Bronchial epithelial cell (primary cell): ENCODE measurements around the gene NKX6-1. TPM values are rescaled to one million over a fixed set of nuclear protein-coding genes. Genes with fewer than 3 reads are reported as not detected.

Experiments used
- DNase-seq: peaks from one replicate; pipeline ENCODE4 v3.0.0-alpha.2; 2010; ENCODE audit warnings: low read depth
- FAIRE-seq: peaks from 2 replicates; lab custom pipeline; 2011; peaks lifted over from hg19 to GRCh38; lab: Jason Lieb, UNC
- H3K27me3 ChIP-seq: 2 replicates; pipeline ENCODE4 v1.5.1; 2011; ENCODE audit warnings: low read length; ENCODE audit not compliant: control insufficient read depth, insufficient read depth
- H3K36me3 ChIP-seq: 2 replicates; pipeline ENCODE4 v1.5.1; 2011; ENCODE audit warnings: low read length; ENCODE audit not compliant: control insufficient read depth, insufficient read depth
- H3K4me3 ChIP-seq: 2 replicates; pipeline ENCODE4 v1.5.1; 2011; ENCODE audit warnings: mild to moderate bottlenecking, low read depth, low read length, control low read depth
- total RNA-seq: library from RNA; depleted of rRNA; stranded (reverse); fragments of >200 nt; gene quantifications from 2 replicates; pipeline ENCODE4 v1.2.1, GENCODE V29; 2014
- TF ChIP-seq, protein P1 (sequence below): IDR thresholded peaks from 2 replicates; pipeline ENCODE4 v1.5.1; 2011; ENCODE audit warnings: mild to moderate bottlenecking, moderate library complexity, low read length, control low read depth, inconsistent platforms; ENCODE audit not compliant: insufficient read depth, severe bottlenecking

NKX6-1 gene
- total RNA-seq, 1 donor from 2014 or later = not detected

GRCh38 chr4:84477738-84478137, 21.4 kb downstream of the NKX6-1 start:
- H3K4me3 ChIP-seq = no peak overlapping the region
- peaks cover 21% of the 10 kb centered on the region for H3K27me3 ChIP-seq
- no peaks in the 10 kb centered on the region for H3K36me3 ChIP-seq
- no peak for FAIRE-seq
- no peak for DNase-seq
- TF ChIP-seq, protein P1, sequence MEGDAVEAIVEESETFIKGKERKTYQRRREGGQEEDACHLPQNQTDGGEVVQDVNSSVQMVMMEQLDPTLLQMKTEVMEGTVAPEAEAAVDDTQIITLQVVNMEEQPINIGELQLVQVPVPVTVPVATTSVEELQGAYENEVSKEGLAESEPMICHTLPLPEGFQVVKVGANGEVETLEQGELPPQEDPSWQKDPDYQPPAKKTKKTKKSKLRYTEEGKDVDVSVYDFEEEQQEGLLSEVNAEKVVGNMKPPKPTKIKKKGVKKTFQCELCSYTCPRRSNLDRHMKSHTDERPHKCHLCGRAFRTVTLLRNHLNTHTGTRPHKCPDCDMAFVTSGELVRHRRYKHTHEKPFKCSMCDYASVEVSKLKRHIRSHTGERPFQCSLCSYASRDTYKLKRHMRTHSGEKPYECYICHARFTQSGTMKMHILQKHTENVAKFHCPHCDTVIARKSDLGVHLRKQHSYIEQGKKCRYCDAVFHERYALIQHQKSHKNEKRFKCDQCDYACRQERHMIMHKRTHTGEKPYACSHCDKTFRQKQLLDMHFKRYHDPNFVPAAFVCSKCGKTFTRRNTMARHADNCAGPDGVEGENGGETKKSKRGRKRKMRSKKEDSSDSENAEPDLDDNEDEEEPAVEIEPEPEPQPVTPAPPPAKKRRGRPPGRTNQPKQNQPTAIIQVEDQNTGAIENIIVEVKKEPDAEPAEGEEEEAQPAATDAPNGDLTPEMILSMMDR = no peak

GRCh38 chr4:84474107-84474506, 25.0 kb downstream of the NKX6-1 start:
- no peak overlapping the region for H3K4me3 ChIP-seq
- no peaks in the 10 kb centered on the region for H3K36me3 ChIP-seq
- DNase-seq = no peak
- peaks cover 2% of the 10 kb centered on the region for H3K27me3 ChIP-seq
- TF ChIP-seq, protein P1 = no peak
- no peak for FAIRE-seq

- TF ChIP-seq, protein P1 = no peak
- no peaks in the 10 kb centered on the region for H3K36me3 ChIP-seq
- no peak overlapping the region for H3K4me3 ChIP-seq
- FAIRE-seq (no peak), DNase-seq (no peak)
- H3K27me3 ChIP-seq = no peaks in the 10 kb centered on the region
These were observed 26.9 kb downstream of the NKX6-1 start for GRCh38 chr4:84472154-84472553.

DNA sequence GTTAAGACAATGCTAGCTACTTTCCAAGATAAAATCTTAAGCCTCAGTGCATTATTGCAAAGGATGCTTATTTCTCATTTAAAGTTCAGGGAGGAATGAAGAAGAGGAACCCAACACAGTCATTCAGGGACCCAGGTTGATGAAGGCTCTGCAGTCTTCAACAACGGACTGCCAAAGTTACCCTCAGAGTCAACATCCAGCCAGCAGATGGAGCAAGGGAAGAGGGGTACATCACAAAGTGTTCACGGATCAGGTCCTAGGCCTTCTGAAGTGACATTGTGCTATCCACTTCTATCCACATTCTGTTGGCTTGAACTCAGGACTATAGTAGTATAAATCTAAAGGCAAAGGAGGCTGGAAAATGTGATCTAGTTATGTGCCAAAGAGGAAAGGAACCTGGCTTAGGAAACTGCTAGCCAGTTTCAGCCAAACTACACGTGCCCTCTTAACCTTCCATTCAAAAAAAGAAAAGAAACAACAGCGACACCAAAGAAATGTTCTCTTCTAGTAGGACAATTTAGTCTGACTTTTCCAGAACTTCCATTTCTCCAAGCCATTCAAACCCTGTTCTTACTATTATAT, 28.8 kb downstream of the NKX6-1 start:
- DNase-seq = no peak
- Histone ChIP-seq H3K27me3 (no peaks in the 10 kb centered on the region), H3K36me3 (no peaks in the 10 kb centered on the region), H3K4me3 (no peak overlapping the region)
- no peak for FAIRE-seq
- TF ChIP-seq, protein P1 = no peak

DNA sequence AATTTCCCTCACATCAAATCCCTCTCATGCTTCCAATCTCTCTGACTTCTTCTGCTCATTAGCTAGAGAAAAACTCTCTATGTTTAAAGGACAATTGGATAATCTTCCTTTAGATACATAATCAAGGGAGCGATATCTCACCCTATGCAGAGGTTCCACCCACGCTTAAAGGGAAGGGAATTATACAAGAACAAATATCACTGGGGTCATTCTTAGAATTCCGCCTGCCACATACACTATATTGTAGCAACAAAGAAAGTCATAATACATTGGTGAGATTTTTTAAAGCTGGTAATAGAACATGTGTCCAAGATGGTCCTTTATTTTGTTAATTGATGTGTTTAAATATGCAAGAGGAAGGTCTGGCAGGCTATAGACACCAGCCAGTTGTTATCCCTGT, 31.5 kb downstream of the NKX6-1 start:
- H3K27me3 ChIP-seq = no peaks in the 10 kb centered on the region
- TF ChIP-seq, protein P1 = no peak
- FAIRE-seq (no peak), DNase-seq (no peak)
- H3K36me3 ChIP-seq = no peaks in the 10 kb centered on the region
- H3K4me3 ChIP-seq = no peak overlapping the region

- no peak for FAIRE-seq
- H3K27me3 ChIP-seq = no peaks in the 10 kb centered on the region
- no peak overlapping the region for H3K4me3 ChIP-seq
- DNase-seq = no peak
- TF ChIP-seq, protein P1 = no peak
- H3K36me3 ChIP-seq = no peaks in the 10 kb centered on the region
These were observed 39.3 kb downstream of the NKX6-1 start for GRCh38 chr4:84459783-84460182.
